Non-pigmented ciliary epithelial cell (primary cell): ENCODE data around the gene AXDND1.
"Not testable (repeated sequence)": the region's sequence is repeated elsewhere in the genome, so short reads cannot be mapped to it uniquely, and the experiment has no call there.

Experiments used
- DNase-seq: peaks from one replicate; pipeline ENCODE4 v3.0.0-alpha.2; 2010; ENCODE audit warnings: low read depth

The AXDND1 gene

GRCh38 chr1:179365342-179366092 lies at the start of gene AXDND1:
TSS of gene AXDND1 (plus strand) at chr1:179365971. CDS start at chr1:179366510, 539 bp downstream.
- no peak for DNase-seq

GRCh38 chr1:179318491-179318890 lies 47.3 kb upstream of the AXDND1 start:
- no peak for DNase-seq

- no peak for DNase-seq
These were observed 44.1 kb upstream of the AXDND1 start for GRCh38 chr1:179321533-179322216.

- no peak for DNase-seq
These were observed 43.2 kb upstream of the AXDND1 start for GRCh38 chr1:179322557-179322956.

- DNase-seq = no peak
These were observed 42.3 kb upstream of the AXDND1 start for GRCh38 chr1:179323436-179323835.

GRCh38 chr1:179325836-179326235 lies 39.9 kb upstream of the AXDND1 start:
- DNase-seq = no peak

GRCh38 chr1:179326746-179327145 lies 39.0 kb upstream of the AXDND1 start:
- no peak for DNase-seq

- DNase-seq = no peak
These were observed 38.6 kb upstream of the AXDND1 start for GRCh38 chr1:179327196-179327595.

GRCh38 chr1:179327679-179328078 lies 38.1 kb upstream of the AXDND1 start:
- DNase-seq = no peak

GRCh38 chr1:179329862-179330261 lies 35.9 kb upstream of the AXDND1 start:
- DNase-seq = no peak

GRCh38 chr1:179334440-179334839 lies 31.3 kb upstream of the AXDND1 start:
- DNase-seq = no peak

GRCh38 chr1:179337288-179337687 lies 28.5 kb upstream of the AXDND1 start:
- DNase-seq = no peak

GRCh38 chr1:179337942-179338560 lies 27.7 kb upstream of the AXDND1 start:
- no peak for DNase-seq

- no peak for DNase-seq
These were observed 24.9 kb upstream of the AXDND1 start for GRCh38 chr1:179340918-179341317.

GRCh38 chr1:179341943-179342547 lies 23.7 kb upstream of the AXDND1 start:
- no peak for DNase-seq

- DNase-seq = no peak
These were observed 22.9 kb upstream of the AXDND1 start for GRCh38 chr1:179342740-179343404.

GRCh38 chr1:179351281-179351680 lies 14.5 kb upstream of the AXDND1 start:
- DNase-seq = no peak

- no peak for DNase-seq
These were observed 13.5 kb upstream of the AXDND1 start for GRCh38 chr1:179352236-179352635.

GRCh38 chr1:179353546-179353945 lies 12.2 kb upstream of the AXDND1 start:
- no peak for DNase-seq

- DNase-seq = not testable (repeated sequence)
These were observed 4.1 kb upstream of the AXDND1 start for GRCh38 chr1:179361631-179362030.

GRCh38 chr1:179366093-179366800 lies 476 bp downstream of the AXDND1 start:
- no peak for DNase-seq
